PC-9 (cell line): ENCODE results near the gene CACNA1H.

Experiments used
- EZH2 ChIP-seq: fragments of 200-600 bp; sonication (generic); IDR thresholded peaks from 2 replicates; pipeline ENCODE4 v1.8.0; 2017; ENCODE audit warnings: antibody characterized with exemption, low read depth
- TF ChIP-seq, protein P1 (sequence below): fragments of 200-600 bp; sonication (generic); conservative IDR thresholded peaks from 2 replicates; pipeline ENCODE4 v1.6.1; 2017; ENCODE audit warnings: mixed run types, antibody characterized with exemption, mild to moderate bottlenecking, moderate library complexity

DNA sequence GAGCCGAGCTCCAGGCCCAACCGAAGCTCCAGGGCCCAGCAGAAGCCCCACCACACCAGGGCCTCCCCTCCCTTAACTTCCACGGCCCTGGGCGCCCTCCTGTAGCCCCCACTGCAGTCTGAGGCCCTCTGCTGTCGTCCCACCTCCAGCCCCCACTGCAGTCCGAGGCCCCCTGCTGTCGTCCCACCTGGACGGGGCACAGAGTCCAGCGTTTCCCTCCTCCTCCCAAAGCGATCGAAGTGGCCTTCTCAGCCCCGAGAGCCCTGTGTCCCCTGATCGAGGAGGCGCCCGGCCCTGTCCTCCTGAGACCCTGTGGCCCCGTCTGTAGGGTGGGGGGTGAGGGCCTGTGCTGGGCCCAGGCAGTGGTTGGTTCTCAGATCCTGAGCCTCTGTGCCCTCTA is 25.8 kb upstream of the CACNA1H start:
- TF ChIP-seq, protein P1, sequence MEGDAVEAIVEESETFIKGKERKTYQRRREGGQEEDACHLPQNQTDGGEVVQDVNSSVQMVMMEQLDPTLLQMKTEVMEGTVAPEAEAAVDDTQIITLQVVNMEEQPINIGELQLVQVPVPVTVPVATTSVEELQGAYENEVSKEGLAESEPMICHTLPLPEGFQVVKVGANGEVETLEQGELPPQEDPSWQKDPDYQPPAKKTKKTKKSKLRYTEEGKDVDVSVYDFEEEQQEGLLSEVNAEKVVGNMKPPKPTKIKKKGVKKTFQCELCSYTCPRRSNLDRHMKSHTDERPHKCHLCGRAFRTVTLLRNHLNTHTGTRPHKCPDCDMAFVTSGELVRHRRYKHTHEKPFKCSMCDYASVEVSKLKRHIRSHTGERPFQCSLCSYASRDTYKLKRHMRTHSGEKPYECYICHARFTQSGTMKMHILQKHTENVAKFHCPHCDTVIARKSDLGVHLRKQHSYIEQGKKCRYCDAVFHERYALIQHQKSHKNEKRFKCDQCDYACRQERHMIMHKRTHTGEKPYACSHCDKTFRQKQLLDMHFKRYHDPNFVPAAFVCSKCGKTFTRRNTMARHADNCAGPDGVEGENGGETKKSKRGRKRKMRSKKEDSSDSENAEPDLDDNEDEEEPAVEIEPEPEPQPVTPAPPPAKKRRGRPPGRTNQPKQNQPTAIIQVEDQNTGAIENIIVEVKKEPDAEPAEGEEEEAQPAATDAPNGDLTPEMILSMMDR, result no peak
- no peak for TF ChIP-seq EZH2
